GM23248 (cell line): Measurements from ENCODE around the gene TMC1.
"Not testable (repeated sequence)": the region's sequence is repeated elsewhere in the genome, so short reads cannot be mapped to it uniquely, and the experiment has no call there.

Experiments used
- EZH2 ChIP-seq: fragments of 200-600 bp; sonication (generic); IDR thresholded peaks from 2 replicates; pipeline ENCODE4 v1.6.1; 2018; ENCODE audit warnings: antibody characterized with exemption, mild to moderate bottlenecking; ENCODE audit not compliant: insufficient read depth, poor library complexity, severe bottlenecking
- EZH2phosphoT487 ChIP-seq: fragments of 200-600 bp; sonication (generic); IDR thresholded peaks from 2 replicates; pipeline ENCODE4 v1.6.1; 2018; ENCODE audit warnings: antibody characterized with exemption, moderate library complexity, mild to moderate bottlenecking, low read depth; ENCODE audit not compliant: insufficient read depth

DNA sequence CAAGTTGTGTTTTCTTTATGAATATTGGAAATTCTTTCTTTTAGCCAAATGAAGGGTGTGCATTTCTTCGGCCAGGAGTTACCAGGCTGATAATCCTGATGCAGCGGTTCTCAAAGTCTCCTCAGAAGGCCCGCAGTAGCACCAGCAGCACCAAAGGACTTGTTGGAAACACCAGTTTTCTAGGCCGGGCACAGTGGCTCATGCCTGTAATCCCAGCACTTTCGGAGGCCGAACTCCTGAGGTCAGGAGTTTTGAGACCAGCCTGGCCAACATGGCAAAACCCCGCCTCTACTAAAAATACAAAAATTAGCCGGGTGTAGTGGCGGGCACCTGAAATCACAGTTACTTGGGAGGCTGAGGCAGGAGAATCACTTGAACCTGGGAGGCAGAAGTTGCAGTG lies 397 bp upstream of the TMC1 start:
- TF ChIP-seq EZH2, EZH2phosphoT487: not testable (repeated sequence)
